Measurements from ENCODE around the gene PLSCR1. TPM values are rescaled to one million over a fixed set of nuclear protein-coding genes. Genes with fewer than 3 reads are reported as not detected.

PLSCR1 gene
- total RNA-seq: 68.9 and 70.8 TPM in 2 replicates

DNA sequence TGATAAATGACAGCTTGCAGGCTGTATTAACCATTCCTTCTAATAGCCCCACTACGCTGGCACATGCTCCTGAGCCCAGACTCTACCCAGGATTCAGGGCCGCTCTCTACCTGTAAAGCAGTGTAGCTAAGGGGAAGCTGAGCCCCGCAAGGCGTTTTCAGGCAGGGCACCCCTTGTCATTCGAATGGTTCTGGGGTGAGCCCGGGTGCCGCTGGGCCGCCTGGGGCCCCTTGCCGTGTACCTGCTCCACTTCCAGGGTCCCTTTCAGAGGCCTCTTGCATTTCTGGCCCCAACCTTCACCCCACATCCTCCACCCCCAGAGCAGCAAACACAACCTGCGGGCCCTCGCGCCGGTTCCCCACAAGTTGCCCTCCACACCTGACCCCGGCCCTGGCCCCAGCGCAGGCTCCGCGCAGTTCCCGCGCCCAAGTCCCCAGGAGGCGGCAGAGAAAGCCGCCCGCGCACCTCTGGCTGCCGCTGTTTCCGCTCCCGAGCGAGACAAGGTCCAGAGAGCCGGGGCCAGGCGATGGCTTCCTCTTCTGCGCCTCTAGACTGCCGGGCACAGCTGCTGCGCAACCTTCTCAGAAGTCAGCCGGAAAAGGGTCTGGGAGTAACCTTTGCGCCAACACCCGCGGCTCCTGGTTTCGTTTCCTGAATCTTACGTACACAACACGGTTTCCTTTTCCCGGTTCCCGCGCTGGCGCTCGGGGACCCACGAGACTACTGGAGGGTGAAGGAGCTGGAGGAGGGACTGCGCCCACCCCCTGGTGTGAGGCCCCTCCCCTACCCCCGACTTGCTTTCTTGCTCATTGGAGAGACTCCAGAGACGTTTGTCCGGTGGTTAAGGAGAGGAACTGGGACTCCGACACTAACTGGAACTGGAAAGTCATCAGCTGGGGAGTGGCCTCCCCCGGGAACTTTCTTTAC, at the start of gene PLSCR1:
Gene PLSCR1, minus strand, starts transcription at position 606 of the 927 bp plus-strand sequence. CDS start 8,055 bp downstream, outside the sequence.

GRCh38 chr3:146469150-146470017, 75.0 kb downstream of the PLSCR1 start, which contains the start of gene PLSCR2:
PLSCR2 (minus strand) TSS chr3:146469561; CDS start chr3:146459904, 9,657 bp downstream.

Small RNA genes lying within 50 kb of the gene (small RNA-seq; reads per million reads assigned to genes)
- 0.19 reads per million for gene RNU6-428P

Other genes with a start within 250 kb of the PLSCR1 start
- gene PLSCR2, start 75.0 kb downstream of the PLSCR1 start, total RNA-seq: not detected in 2 replicates
- gene PLSCR5, start 60.7 kb upstream of the PLSCR1 start, total RNA-seq: not detected in 2 replicates